HEK293 (cell line): Measurements from ENCODE around the gene SP2.

ENCODE experiments used
- CTCF ChIA-PET: fragments of 350-600 bp; formaldehyde crosslinking; extraction: SDS; loops from one replicate; lab custom pipeline; 2021; ENCODE audit warnings: antibody characterized with exemption; lab: Yijun Ruan, JAX
- POLR2A ChIA-PET: fragments of 300-600 bp; formaldehyde crosslinking; extraction: SDS; loops from one replicate; lab custom pipeline; 2020; ENCODE audit warnings: antibody characterized with exemption, inconsistent platforms; lab: Yijun Ruan, JAX
- H3K27ac ChIP-seq: fragments of 200-500 bp; sonication (Bioruptor generic); 2 replicates; pipeline ENCODE4 v1.5.1; 2014; ENCODE audit warnings: low read depth, low read length, control low read depth, inconsistent platforms; ENCODE audit errors: extremely low read depth
- H3K36me3 ChIP-seq, 2 experiments: fragments of 200-500 bp in 1 of 2; sonication (Bioruptor generic) in 1 of 2; 1 replicate in 1 of 2; 2 replicates in 1 of 2; pipeline ENCODE4 v1.5.1; 2014 to 2017; ENCODE audit warnings: inconsistent platforms in 2 of 2, low read length in 2 of 2; ENCODE audit not compliant: control insufficient read depth in 2 of 2, insufficient read depth in 1 of 2
- H3K4me1 ChIP-seq: fragments of 200-500 bp; sonication (Bioruptor generic); 2 replicates; pipeline ENCODE4 v1.5.1; 2014; ENCODE audit warnings: mild to moderate bottlenecking, low read length, inconsistent platforms; ENCODE audit not compliant: control insufficient read depth, insufficient read depth
- H3K4me3 ChIP-seq: 2 replicates; pipeline ENCODE4 v1.5.1; 2011; ENCODE audit warnings: low read depth, mild to moderate bottlenecking, control low read depth, low read length, moderate library complexity
- H3K9me3 ChIP-seq: fragments of 200-500 bp; sonication (Bioruptor generic); 2 replicates; pipeline ENCODE4 v1.5.1; 2014; ENCODE audit warnings: low read depth, low read length, inconsistent platforms; ENCODE audit not compliant: control insufficient read depth, insufficient read depth
- AEBP2 ChIP-seq: fragments of 450-650 bp; formaldehyde crosslinking; IDR thresholded peaks from 2 replicates; pipeline ENCODE4 v1.5.1; 2016; ENCODE audit warnings: missing biosample characterization, missing genetic modification characterization, borderline replicate concordance
- PRDM4 ChIP-seq: fragments of 450-650 bp; formaldehyde crosslinking; IDR thresholded peaks from 2 replicates; pipeline ENCODE4 v1.5.1; 2017; ENCODE audit warnings: missing biosample characterization, missing genetic modification characterization
- TCF7L2 ChIP-seq: IDR thresholded peaks from 2 replicates; pipeline ENCODE4 v1.6.1; 2011; ENCODE audit warnings: low read depth, mild to moderate bottlenecking, inconsistent platforms, low read length, moderate library complexity, borderline replicate concordance
- ZNF211 ChIP-seq: fragments of 450-650 bp; formaldehyde crosslinking; IDR thresholded peaks from 2 replicates; pipeline ENCODE4 v1.5.1; 2016; ENCODE audit warnings: low read depth, missing biosample characterization, missing genetic modification characterization
- ZNF223 ChIP-seq: fragments of 450-650 bp; formaldehyde crosslinking; IDR thresholded peaks from 2 replicates; pipeline ENCODE4 v1.5.1; 2016; ENCODE audit warnings: missing biosample characterization, missing genetic modification characterization
- ZNF280D ChIP-seq: fragments of 450-650 bp; formaldehyde crosslinking; IDR thresholded peaks from 2 replicates; pipeline ENCODE4 v1.5.1; 2016; ENCODE audit warnings: missing biosample characterization, missing genetic modification characterization
- ZNF37A ChIP-seq: fragments of 450-650 bp; IDR thresholded peaks from 2 replicates; pipeline ENCODE4 v1.5.1; 2018; ENCODE audit warnings: missing biosample characterization, missing genetic modification characterization
- ZNF501 ChIP-seq: fragments of 450-650 bp; formaldehyde crosslinking; IDR thresholded peaks from 2 replicates; pipeline ENCODE4 v1.5.1; 2016; ENCODE audit warnings: missing biosample characterization, missing genetic modification characterization
- ZNF544 ChIP-seq: fragments of 450-650 bp; formaldehyde crosslinking; IDR thresholded peaks from 2 replicates; pipeline ENCODE4 v1.5.0; 2017; ENCODE audit warnings: missing biosample characterization, missing genetic modification characterization
- ZNF623 ChIP-seq: fragments of 450-650 bp; formaldehyde crosslinking; IDR thresholded peaks from 2 replicates; pipeline ENCODE4 v1.5.1; 2016; ENCODE audit warnings: missing biosample characterization, missing genetic modification characterization
- ZNF707 ChIP-seq: fragments of 450-650 bp; formaldehyde crosslinking; IDR thresholded peaks from 2 replicates; pipeline ENCODE4 v1.5.1; 2016; ENCODE audit warnings: missing biosample characterization, missing genetic modification characterization
- ZNF791 ChIP-seq: fragments of 450-650 bp; formaldehyde crosslinking; IDR thresholded peaks from 2 replicates; pipeline ENCODE4 v1.5.1; 2016; ENCODE audit warnings: missing biosample characterization, missing genetic modification characterization
- TF ChIP-seq, protein P1 (sequence below): fragments of 450-650 bp; formaldehyde crosslinking; IDR thresholded peaks from 2 replicates; pipeline ENCODE4 v1.5.1; 2016; ENCODE audit warnings: missing biosample characterization, missing genetic modification characterization

The SP2 gene

GRCh38 chr17:47895856-47896671, at the start of gene SP2 (continued):
- no peak for TF ChIP-seq ZNF501 (tag by site-specific recombination)
- no peak for TF ChIP-seq ZNF211 (tag by site-specific recombination)
- no peak for TF ChIP-seq ZNF707 (tag by site-specific recombination)

- Histone ChIP-seq H3K9me3 (no peaks in the 10 kb centered on the region), H3K4me1 (peaks cover 4% of the 10 kb centered on the region; the same call in 1 of the 2 replicates), H3K36me3 (peaks cover 0 to 4% of the 10 kb centered on the region in 2 experiments; a peak in 1 of 3 replicates), H3K27ac (no peak overlapping the region), H3K4me3 (no peak overlapping the region)
- ChIA-PET POLR2A (interaction anchor here (0.5 to 4.4 kb wide), 2 partner anchors 34 to 49 kb away, joined by 5 to 15 read pairs; partner anchors contain the start of gene SP2), CTCF (interaction anchor here (0.6 to 19.4 kb wide), 5 partner anchors 9 to 171 kb away, joined by 3 to 837 read pairs (median 3); partner anchors contain the start of genes CDK5RAP3 and SP2)
- TF ChIP-seq TCF7L2 (peak; percentile 38; the same call in 1 of the 2 replicates), ZNF623 (no peak)
These were observed 49.2 kb upstream of the SP2 start for GRCh38 chr17:47846716-47847340.

GRCh38 chr17:47847341-47848197, 48.5 kb upstream of the SP2 start:
- ChIA-PET CTCF (interaction anchor here (0.6 to 19.4 kb wide), 14 partner anchors 10 to 391 kb away, joined by 3 to 837 read pairs (median 4); partner anchors contain the start of genes CDK5RAP3, PNPO and SP2), POLR2A (interaction anchor here (0.9 to 4.4 kb wide), 2 partner anchors 15 to 48 kb away, joined by 3 to 15 read pairs; partner anchors contain the start of gene SP2)
- peaks cover 4% of the 10 kb centered on the region; the same call in 1 of the 2 replicates for H3K4me1 ChIP-seq
- no peaks in the 10 kb centered on the region for H3K9me3 ChIP-seq
- H3K36me3 ChIP-seq, result peaks cover 0 to 4% of the 10 kb centered on the region in 2 experiments; a peak in 1 of 3 replicates
- no peak overlapping the region for H3K27ac ChIP-seq
- TF ChIP-seq ZNF37A (no peak), ZNF223 (tag by site-specific recombination) (no peak), ZNF544 (no peak)
- TF ChIP-seq, protein P1, sequence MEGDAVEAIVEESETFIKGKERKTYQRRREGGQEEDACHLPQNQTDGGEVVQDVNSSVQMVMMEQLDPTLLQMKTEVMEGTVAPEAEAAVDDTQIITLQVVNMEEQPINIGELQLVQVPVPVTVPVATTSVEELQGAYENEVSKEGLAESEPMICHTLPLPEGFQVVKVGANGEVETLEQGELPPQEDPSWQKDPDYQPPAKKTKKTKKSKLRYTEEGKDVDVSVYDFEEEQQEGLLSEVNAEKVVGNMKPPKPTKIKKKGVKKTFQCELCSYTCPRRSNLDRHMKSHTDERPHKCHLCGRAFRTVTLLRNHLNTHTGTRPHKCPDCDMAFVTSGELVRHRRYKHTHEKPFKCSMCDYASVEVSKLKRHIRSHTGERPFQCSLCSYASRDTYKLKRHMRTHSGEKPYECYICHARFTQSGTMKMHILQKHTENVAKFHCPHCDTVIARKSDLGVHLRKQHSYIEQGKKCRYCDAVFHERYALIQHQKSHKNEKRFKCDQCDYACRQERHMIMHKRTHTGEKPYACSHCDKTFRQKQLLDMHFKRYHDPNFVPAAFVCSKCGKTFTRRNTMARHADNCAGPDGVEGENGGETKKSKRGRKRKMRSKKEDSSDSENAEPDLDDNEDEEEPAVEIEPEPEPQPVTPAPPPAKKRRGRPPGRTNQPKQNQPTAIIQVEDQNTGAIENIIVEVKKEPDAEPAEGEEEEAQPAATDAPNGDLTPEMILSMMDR, result 0 out of 2 replicates have a peak, but pooled peaks have one; percentile 39
- TF ChIP-seq, all 188 proteins: peak for 1
- no peak overlapping the region for H3K4me3 ChIP-seq

DNA sequence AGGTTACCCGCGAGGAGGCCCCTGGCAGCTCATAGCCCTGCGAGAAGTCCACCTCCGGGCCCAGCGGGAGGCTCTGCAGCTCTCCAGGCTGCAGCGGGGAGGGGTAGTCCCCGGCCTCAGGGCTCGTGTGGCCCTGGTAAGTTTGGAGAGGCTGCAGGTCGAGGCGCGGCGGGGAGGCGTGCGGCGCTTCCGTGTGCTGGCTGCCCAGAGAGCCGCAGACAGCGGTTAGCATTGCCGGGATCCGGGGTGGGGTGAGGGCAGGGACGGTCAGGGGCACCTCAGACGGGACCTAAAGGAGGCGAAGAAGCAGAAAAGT, 47.9 kb upstream of the SP2 start:
- Histone ChIP-seq H3K4me3 (no peak overlapping the region), H3K36me3 (peaks cover 0 to 4% of the 10 kb centered on the region in 2 experiments; a peak in 1 of 3 replicates), H3K27ac (no peak overlapping the region), H3K4me1 (peaks cover 4% of the 10 kb centered on the region; the same call in 1 of the 2 replicates), H3K9me3 (no peaks in the 10 kb centered on the region)
- POLR2A ChIA-PET, result interaction anchor here (0.9 to 4.4 kb wide), 2 partner anchors 14 to 47 kb away, joined by 3 to 15 read pairs; partner anchors contain the start of gene SP2
- CTCF ChIA-PET, result interaction anchor here (0.6 to 19.4 kb wide), 14 partner anchors 10 to 391 kb away, joined by 3 to 837 read pairs (median 4); partner anchors contain the start of genes CDK5RAP3, PNPO and SP2
- TF ChIP-seq ZNF791 (tag by site-specific recombination) (no peak), PRDM4 (tag by site-specific recombination) (no peak), AEBP2 (tag by site-specific recombination) (no peak), ZNF280D (no peak)
